Measurements from ENCODE around the gene VWA3A. TPM values are rescaled to one million over a fixed set of nuclear protein-coding genes. Genes with fewer than 3 reads are reported as not detected.

The VWA3A gene
- total RNA-seq, 1 donor from 2014 or later, result 0.27 TPM

DNA sequence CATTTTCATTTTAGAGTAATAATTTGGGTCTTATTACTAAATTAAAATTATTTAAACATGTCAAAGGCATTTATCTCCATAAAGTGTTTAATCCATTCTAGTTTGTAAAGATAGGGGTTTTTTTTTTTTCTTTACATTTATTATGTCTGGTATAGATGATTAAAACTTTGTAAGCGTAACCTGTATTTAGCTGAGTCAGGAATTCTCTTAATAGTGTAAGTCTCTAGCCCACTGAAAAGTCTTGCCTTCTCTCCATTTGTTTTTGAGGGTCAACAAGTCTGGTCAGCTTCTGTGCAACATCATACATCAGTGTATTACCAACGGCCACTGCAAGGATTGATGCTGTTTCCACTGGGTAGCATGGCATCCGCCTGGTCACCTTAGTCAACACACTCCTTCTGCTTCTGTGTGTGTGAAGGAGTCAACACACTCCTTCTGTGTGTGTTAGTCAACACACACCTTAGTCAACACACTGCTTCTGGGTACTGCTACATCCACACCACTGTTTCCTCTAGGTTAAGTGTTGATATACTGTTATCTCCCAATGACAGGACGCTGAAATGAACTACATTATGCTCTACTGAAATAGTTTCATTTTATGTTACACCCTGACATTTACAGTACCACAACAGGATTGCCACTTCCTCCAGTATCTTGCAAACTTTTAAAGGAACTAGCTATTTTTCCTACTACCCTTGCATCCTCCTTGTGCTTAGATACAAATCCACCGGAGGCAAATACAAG, 37.3 kb upstream of the VWA3A start:
- Mint-ChIP-seq H3K27ac (ENCODE audit: unreplicated experiment) (no peak overlapping the region), H3K4me1 (ENCODE audit: unreplicated experiment) (no peaks in the 10 kb centered on the region), H3K36me3 (ENCODE audit: unreplicated experiment) (no peaks in the 10 kb centered on the region), H3K27me3 (ENCODE audit: unreplicated experiment) (no peaks in the 10 kb centered on the region), H3K4me3 (ENCODE audit: unreplicated experiment) (no peak overlapping the region), H3K9me3 (ENCODE audit: unreplicated experiment) (no peaks in the 10 kb centered on the region)
- TF ChIP-seq, protein P1, sequence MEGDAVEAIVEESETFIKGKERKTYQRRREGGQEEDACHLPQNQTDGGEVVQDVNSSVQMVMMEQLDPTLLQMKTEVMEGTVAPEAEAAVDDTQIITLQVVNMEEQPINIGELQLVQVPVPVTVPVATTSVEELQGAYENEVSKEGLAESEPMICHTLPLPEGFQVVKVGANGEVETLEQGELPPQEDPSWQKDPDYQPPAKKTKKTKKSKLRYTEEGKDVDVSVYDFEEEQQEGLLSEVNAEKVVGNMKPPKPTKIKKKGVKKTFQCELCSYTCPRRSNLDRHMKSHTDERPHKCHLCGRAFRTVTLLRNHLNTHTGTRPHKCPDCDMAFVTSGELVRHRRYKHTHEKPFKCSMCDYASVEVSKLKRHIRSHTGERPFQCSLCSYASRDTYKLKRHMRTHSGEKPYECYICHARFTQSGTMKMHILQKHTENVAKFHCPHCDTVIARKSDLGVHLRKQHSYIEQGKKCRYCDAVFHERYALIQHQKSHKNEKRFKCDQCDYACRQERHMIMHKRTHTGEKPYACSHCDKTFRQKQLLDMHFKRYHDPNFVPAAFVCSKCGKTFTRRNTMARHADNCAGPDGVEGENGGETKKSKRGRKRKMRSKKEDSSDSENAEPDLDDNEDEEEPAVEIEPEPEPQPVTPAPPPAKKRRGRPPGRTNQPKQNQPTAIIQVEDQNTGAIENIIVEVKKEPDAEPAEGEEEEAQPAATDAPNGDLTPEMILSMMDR (IDR thresholded peaks at IDR 0.05), result no peak
- DNase-seq (ENCODE audit: extremely low spot score, unreplicated experiment), result no peak

DNA sequence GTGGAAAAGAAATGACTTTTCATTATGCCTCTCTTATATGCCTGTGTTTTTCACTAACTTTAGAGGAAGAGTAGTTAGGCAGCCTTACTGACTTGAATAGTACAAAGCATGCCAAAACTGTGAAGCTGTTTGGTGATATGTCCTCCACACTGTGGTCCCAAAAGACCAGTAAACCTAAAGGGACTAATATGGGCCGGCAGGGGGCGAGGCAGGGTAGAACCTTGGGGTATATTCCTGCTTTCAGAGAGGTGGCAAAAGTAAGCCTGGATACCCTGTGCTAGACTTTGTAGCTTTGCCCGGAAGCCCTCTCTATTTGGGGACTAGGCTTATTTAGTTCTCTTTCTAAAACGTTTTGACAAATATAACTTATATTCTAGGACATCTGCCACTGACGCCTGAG, 36.5 kb upstream of the VWA3A start:
- Mint-ChIP-seq H3K36me3 (ENCODE audit: unreplicated experiment) (no peaks in the 10 kb centered on the region), H3K4me3 (ENCODE audit: unreplicated experiment) (no peak overlapping the region), H3K4me1 (ENCODE audit: unreplicated experiment) (no peaks in the 10 kb centered on the region), H3K27me3 (ENCODE audit: unreplicated experiment) (no peaks in the 10 kb centered on the region), H3K27ac (ENCODE audit: unreplicated experiment) (no peak overlapping the region), H3K9me3 (ENCODE audit: unreplicated experiment) (no peaks in the 10 kb centered on the region)
- no peak for DNase-seq (ENCODE audit: extremely low spot score, unreplicated experiment)
- TF ChIP-seq, protein P1 (IDR thresholded peaks at IDR 0.05), result no peak

- Mint-ChIP-seq H3K4me1 (ENCODE audit: unreplicated experiment) (peaks cover 4% of the 10 kb centered on the region), H3K27me3 (ENCODE audit: unreplicated experiment) (no peaks in the 10 kb centered on the region), H3K9me3 (ENCODE audit: unreplicated experiment) (peaks cover 12% of the 10 kb centered on the region), H3K36me3 (ENCODE audit: unreplicated experiment) (peaks cover 12% of the 10 kb centered on the region), H3K27ac (ENCODE audit: unreplicated experiment) (no peak overlapping the region), H3K4me3 (ENCODE audit: unreplicated experiment) (no peak overlapping the region)
- no peak for DNase-seq (ENCODE audit: extremely low spot score, unreplicated experiment)
- TF ChIP-seq, protein P1 (IDR thresholded peaks at IDR 0.05), result no peak
Measured at GRCh38 chr16:22063888-22064467, 28.4 kb upstream of the VWA3A start.

DNA sequence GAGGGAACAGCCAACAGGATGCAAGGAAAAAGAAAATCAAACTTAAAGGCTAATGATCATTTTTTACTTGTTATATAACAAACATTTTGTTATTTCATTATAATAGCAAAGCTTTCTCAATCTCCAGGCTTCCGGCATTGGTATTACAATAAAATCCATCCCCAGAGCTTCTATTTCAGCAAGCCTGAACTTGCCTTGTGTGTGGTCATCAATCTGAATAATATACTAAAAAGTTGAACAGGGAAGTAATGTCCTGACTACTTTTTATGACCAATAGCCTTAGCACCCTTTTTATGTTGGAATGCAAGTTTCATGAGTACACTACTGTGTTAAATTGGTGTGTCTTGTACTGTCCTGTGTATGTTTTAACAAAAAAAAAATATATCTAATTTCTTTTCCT, 27.1 kb upstream of the VWA3A start:
- H3K27ac Mint-ChIP-seq (ENCODE audit: unreplicated experiment), result no peak overlapping the region
- H3K9me3 Mint-ChIP-seq (ENCODE audit: unreplicated experiment), result peaks cover 12% of the 10 kb centered on the region
- TF ChIP-seq, protein P1 (IDR thresholded peaks at IDR 0.05), result no peak
- peaks cover 4% of the 10 kb centered on the region for H3K4me1 Mint-ChIP-seq (ENCODE audit: unreplicated experiment)
- no peaks in the 10 kb centered on the region for H3K27me3 Mint-ChIP-seq (ENCODE audit: unreplicated experiment)
- H3K36me3 Mint-ChIP-seq (ENCODE audit: unreplicated experiment), result peaks cover 12% of the 10 kb centered on the region
- DNase-seq (ENCODE audit: extremely low spot score, unreplicated experiment), result no peak
- H3K4me3 Mint-ChIP-seq (ENCODE audit: unreplicated experiment), result no peak overlapping the region
